Caco-2 (cell line): ENCODE measurements around the gene TPPP2. TPM values are rescaled to one million over a fixed set of nuclear protein-coding genes. Genes with fewer than 3 reads are reported as not detected.

Experiments
- BruUV-seq: library from RNA; stranded (reverse); fragments of 400-500 nt; replicated peaks from 2 replicates; lab custom pipeline; 2021; lab: Mats Ljungman, UMichigan
- CTCF ChIA-PET: fragments of 300-600 bp; sonication (Branson Sonifier 250); formaldehyde crosslinking; loops from one replicate; lab custom pipeline; 2022; ENCODE audit warnings: antibody characterized with exemption; lab: Charles Lee
- POLR2A ChIA-PET: fragments of 300-600 bp; sonication (Branson Sonifier 250); formaldehyde crosslinking; loops from one replicate; lab custom pipeline; 2022; ENCODE audit warnings: antibody characterized with exemption; lab: Charles Lee
- DNase-seq, 2 experiments: peaks; one replicate each; pipeline versions ENCODE4 v3.0.0 to v3.0.0-alpha.2; 2020 to 2022
- H3K27me3 ChIP-seq: replicated peaks from 2 replicates; pipeline ENCODE4 v1.6.0; 2011; ENCODE audit warnings: low read length; ENCODE audit not compliant: control insufficient read depth, insufficient read depth
- H3K36me3 ChIP-seq: 2 replicates; pipeline ENCODE4 v1.5.1; 2011; ENCODE audit warnings: low read length; ENCODE audit not compliant: control insufficient read depth, insufficient read depth
- H3K4me1 ChIP-seq: fragments of 250-450 bp; sonication (Bioruptor Pico); 2 replicates; pipeline ENCODE4 v1.5.1; 2020; ENCODE audit warnings: mild to moderate bottlenecking
- H3K4me3 ChIP-seq: 2 replicates; pipeline ENCODE4 v1.5.1; 2011; ENCODE audit warnings: low read depth, mild to moderate bottlenecking, control low read depth, low read length
- H3K9me3 ChIP-seq: fragments of 250-450 bp; sonication (Bioruptor Pico); 2 replicates; pipeline ENCODE4 v1.5.1; 2020; ENCODE audit warnings: mild to moderate bottlenecking, moderate library complexity
- H3K27ac Mint-ChIP-seq: one replicate; pipeline ENCODE4 v1.8.0; 2022; ENCODE audit warnings: mixed read lengths; ENCODE audit not compliant: unreplicated experiment
- H3K27me3 Mint-ChIP-seq: one replicate; pipeline ENCODE4 v1.8.0; 2022; ENCODE audit warnings: mixed read lengths; ENCODE audit not compliant: insufficient read depth, unreplicated experiment
- H3K36me3 Mint-ChIP-seq: one replicate; pipeline ENCODE4 v1.8.0; 2022; ENCODE audit warnings: mild to moderate bottlenecking, mixed read lengths; ENCODE audit not compliant: insufficient read depth, unreplicated experiment
- H3K4me1 Mint-ChIP-seq: one replicate; pipeline ENCODE4 v1.8.0; 2022; ENCODE audit warnings: low read depth, mixed read lengths; ENCODE audit not compliant: unreplicated experiment
- H3K4me3 Mint-ChIP-seq: one replicate; pipeline ENCODE4 v1.8.0; 2022; ENCODE audit warnings: mild to moderate bottlenecking, moderate library complexity, mixed read lengths; ENCODE audit not compliant: unreplicated experiment
- H3K9me3 Mint-ChIP-seq: one replicate; pipeline ENCODE4 v1.8.0; 2022; ENCODE audit warnings: mixed read lengths; ENCODE audit not compliant: unreplicated experiment
- intact Hi-C: fragments of 100-400 bp; cut with micrococcal nuclease; formaldehyde crosslinking; loops from one replicate; pipeline ENCODE4 v1.10.0; 2022; ENCODE audit not compliant: unreplicated experiment
- total RNA-seq: library from RNA; stranded (reverse); gene quantifications from 2 replicates; pipeline ENCODE4 v1.2.3, GENCODE V29; 2022
- TF ChIP-seq, protein P1 (sequence below), 2 experiments: fragments of 200-600 bp in 1 of 2; IDR thresholded peaks; 1 replicate in 1 of 2; 2 replicates in 1 of 2; pipeline versions ENCODE4 v1.5.1 to v1.8.0; 2011 to 2022; ENCODE audit warnings: antibody characterized with exemption in 1 of 2, control low read depth in 1 of 2, inconsistent platforms in 1 of 2, low read depth in 1 of 2, low read length in 1 of 2, mild to moderate bottlenecking in 1 of 2, moderate library complexity in 1 of 2; ENCODE audit not compliant: insufficient read depth in 1 of 2, severe bottlenecking in 1 of 2, unreplicated experiment in 1 of 2

Gene TPPP2
- total RNA-seq, 1 experiment from 2014 or later: not detected

DNA sequence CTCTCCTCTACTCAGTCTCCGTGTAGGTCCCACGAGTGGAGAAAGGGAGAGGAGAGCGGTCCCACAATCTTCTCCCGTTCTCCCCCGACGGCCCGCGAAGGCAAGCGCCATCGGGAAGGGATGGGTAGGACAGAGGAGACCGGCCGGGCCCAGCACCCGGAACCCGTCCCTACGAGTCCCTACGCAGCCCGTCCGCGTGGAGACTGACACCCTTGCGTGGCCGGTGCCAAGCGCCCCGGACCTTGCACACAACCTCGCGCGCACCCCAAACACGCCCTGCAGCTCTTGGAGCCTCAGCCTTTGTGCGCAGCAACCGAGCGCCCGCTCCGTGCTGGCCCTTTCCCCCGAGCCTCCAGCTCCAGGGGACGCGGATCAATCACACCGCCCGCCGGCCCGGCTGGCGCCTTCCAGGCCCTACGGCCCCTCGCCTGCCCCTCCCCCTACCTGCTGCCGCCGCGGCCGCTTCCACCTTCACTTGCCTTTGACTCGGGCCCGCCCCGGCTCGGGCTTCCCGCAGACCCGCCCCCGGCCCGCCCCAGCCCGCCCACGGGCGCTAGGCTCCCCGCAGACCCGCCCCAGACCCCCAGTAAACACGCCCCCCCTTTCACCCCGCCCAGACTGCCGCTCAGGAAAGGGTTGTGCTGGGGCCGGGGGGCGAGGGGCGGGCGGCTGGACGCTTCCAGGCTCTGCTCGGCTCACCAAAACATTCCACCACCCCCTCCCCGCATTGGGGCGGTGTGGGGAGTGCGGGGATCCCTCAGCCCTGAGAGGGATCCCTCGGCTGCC lies 5.2 kb upstream of the TPPP2 start, which contains the start of gene NDRG2:
Gene NDRG2, minus strand, starts transcription at position 477 of the 786 bp plus-strand sequence. CDS start 1,746 bp downstream, outside the sequence.
- Mint-ChIP-seq H3K27me3 (no peaks in the 10 kb centered on the region), H3K9me3 (no peaks in the 10 kb centered on the region), H3K36me3 (no peaks in the 10 kb centered on the region), H3K4me1 (peaks cover 18% of the 10 kb centered on the region), H3K27ac (peak within 1 kb of the TSS; percentile 73), H3K4me3 (peak within 1 kb of the TSS; percentile 72)
- H3K9me3 ChIP-seq: no peaks in the 10 kb centered on the region
- intact Hi-C loops: loop anchor here (1.0 kb wide), 1 partner anchor 14 kb away; no protein-coding TSS in a partner anchor
- ChIA-PET POLR2A (interaction anchor here (0.6 kb wide), 1 partner anchor 26 kb away, joined by 6 read pairs; the partner anchor contains the start of gene SLC39A2), CTCF (interaction anchor here (0.8 to 2.0 kb wide), 2 partner anchors 10 to 53 kb away, joined by 5 to 13 read pairs; no protein-coding TSS in a partner anchor)
- H3K4me1 ChIP-seq: peaks cover 15% of the 10 kb centered on the region
- TF ChIP-seq, protein P1, sequence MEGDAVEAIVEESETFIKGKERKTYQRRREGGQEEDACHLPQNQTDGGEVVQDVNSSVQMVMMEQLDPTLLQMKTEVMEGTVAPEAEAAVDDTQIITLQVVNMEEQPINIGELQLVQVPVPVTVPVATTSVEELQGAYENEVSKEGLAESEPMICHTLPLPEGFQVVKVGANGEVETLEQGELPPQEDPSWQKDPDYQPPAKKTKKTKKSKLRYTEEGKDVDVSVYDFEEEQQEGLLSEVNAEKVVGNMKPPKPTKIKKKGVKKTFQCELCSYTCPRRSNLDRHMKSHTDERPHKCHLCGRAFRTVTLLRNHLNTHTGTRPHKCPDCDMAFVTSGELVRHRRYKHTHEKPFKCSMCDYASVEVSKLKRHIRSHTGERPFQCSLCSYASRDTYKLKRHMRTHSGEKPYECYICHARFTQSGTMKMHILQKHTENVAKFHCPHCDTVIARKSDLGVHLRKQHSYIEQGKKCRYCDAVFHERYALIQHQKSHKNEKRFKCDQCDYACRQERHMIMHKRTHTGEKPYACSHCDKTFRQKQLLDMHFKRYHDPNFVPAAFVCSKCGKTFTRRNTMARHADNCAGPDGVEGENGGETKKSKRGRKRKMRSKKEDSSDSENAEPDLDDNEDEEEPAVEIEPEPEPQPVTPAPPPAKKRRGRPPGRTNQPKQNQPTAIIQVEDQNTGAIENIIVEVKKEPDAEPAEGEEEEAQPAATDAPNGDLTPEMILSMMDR (IDR thresholded peaks at IDR 0.05; ENCODE audit: insufficient read depth in 1 of 2, low read depth in 1 of 2, low read length in 1 of 2, severe bottlenecking in 1 of 2, unreplicated experiment in 1 of 2): no peak
- no peaks in the 10 kb centered on the region for H3K36me3 ChIP-seq
- H3K4me3 ChIP-seq: peak within 1 kb of the TSS; percentile 73
- H3K27me3 ChIP-seq: no peaks in the 10 kb centered on the region
- TSS peak; percentile 64 for BruUV-seq
- DNase-seq: peak; percentile 84 to 86

DNA sequence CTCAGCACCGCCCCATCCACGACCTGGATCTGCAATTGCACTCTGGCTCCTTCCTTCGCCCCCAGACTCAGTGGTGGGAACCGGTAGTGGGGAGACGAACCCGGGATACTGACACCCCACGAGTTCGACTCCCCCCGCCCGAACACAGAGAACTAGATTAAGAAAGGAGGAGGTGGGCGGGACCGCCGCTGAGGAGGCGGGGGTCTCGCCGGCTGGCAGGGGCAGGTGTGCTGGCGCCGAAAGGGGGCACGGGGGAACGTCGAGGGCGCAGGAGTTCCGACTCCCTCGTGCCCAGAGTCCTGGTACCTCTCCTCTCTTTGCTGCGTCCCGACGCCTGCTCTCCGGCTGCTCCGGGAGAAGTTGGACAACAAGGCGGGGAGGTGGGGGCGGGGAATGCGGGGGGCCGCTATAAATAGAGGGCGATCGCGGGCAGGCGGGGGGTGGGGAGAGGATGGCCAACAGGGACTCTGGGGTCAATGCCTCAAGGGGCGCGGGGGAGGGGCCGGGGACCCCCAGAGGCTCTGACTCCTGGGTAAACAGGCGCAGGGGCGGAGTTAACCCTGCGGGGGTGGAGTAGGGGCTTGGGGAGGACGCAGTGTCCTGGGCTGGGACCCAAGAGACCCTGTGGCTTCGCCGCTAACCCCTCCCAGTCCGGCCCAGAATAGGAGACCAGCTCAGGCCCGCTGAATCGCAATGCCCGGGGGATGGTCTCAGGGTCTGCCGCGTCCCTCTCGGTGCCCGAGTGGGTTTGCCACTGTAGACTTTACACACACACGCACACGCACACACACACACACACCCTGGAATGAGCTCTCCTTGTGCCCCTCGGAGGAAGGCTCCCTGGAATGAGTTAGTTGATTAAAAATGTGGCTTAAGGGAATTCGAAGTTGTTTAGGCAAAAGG lies 4.4 kb upstream of the TPPP2 start:
- H3K27me3 Mint-ChIP-seq: no peaks in the 10 kb centered on the region
- ChIA-PET POLR2A (interaction anchor here (0.6 kb wide), 1 partner anchor 26 kb away, joined by 6 read pairs; the partner anchor contains the start of gene SLC39A2), CTCF (interaction anchor here (0.6 kb wide), 1 partner anchor 11 kb away, joined by 3 read pairs; no protein-coding TSS in a partner anchor)
- H3K27ac Mint-ChIP-seq: no peak overlapping the region
- H3K4me1 Mint-ChIP-seq: peaks cover 18% of the 10 kb centered on the region
- no peaks in the 10 kb centered on the region for H3K9me3 ChIP-seq
- peak overlapping the region; percentile 72 for H3K4me3 Mint-ChIP-seq
- H3K9me3 Mint-ChIP-seq: no peaks in the 10 kb centered on the region
- no peaks in the 10 kb centered on the region for H3K36me3 ChIP-seq
- H3K4me1 ChIP-seq: peaks cover 15% of the 10 kb centered on the region
- H3K27me3 ChIP-seq: no peaks in the 10 kb centered on the region
- intact Hi-C loops: no loop called here
- peak overlapping the region; percentile 73 for H3K4me3 ChIP-seq
- TF ChIP-seq, protein P1 (IDR thresholded peaks at IDR 0.05; ENCODE audit: insufficient read depth in 1 of 2, low read depth in 1 of 2, low read length in 1 of 2, severe bottlenecking in 1 of 2, unreplicated experiment in 1 of 2): no peak
- no peaks in the 10 kb centered on the region for H3K36me3 Mint-ChIP-seq
- DNase-seq: no peak
- BruUV-seq: no TSS peak
